Neural progenitor cell (in vitro differentiated cells): ENCODE data around the gene IQSEC3. TPM values are rescaled to one million over a fixed set of nuclear protein-coding genes. Genes with fewer than 3 reads are reported as not detected.

ENCODE experiments used
- DNase-seq: peaks from one replicate; pipeline ENCODE4 v3.0.0-alpha.2; 2016; ENCODE audit warnings: low spot score
- H2AFZ ChIP-seq: fragments of 200-600 bp; sonication (generic); replicated peaks from 2 replicates; pipeline ENCODE4 v1.6.1; 2016; ENCODE audit warnings: antibody characterized with exemption
- H3F3A ChIP-seq: fragments of 200-600 bp; sonication (generic); 2 replicates; pipeline ENCODE4 v1.6.1; 2016; ENCODE audit warnings: antibody characterized with exemption, low read depth
- H3K27ac ChIP-seq: fragments of 200-600 bp; sonication (generic); 2 replicates; pipeline ENCODE4 v1.5.1; 2016; ENCODE audit warnings: mild to moderate bottlenecking
- H3K27me3 ChIP-seq: fragments of 200-600 bp; sonication (generic); 2 replicates; pipeline ENCODE4 v1.6.1; 2016; ENCODE audit warnings: mild to moderate bottlenecking, moderate library complexity
- H3K36me3 ChIP-seq: fragments of 200-600 bp; sonication (generic); 2 replicates; pipeline ENCODE4 v1.5.1; 2016
- H3K4me1 ChIP-seq: fragments of 200-600 bp; sonication (generic); 2 replicates; pipeline ENCODE4 v1.6.1; 2016; ENCODE audit warnings: mixed run types
- H3K4me2 ChIP-seq: fragments of 200-600 bp; sonication (generic); 2 replicates; pipeline ENCODE4 v1.6.1; 2016
- H3K4me3 ChIP-seq: fragments of 200-600 bp; sonication (generic); 2 replicates; pipeline ENCODE4 v1.5.1; 2016
- H3K79me2 ChIP-seq: fragments of 200-600 bp; sonication (generic); 2 replicates; pipeline ENCODE4 v1.6.1; 2016; ENCODE audit warnings: low read depth
- H3K9ac ChIP-seq: fragments of 200-600 bp; sonication (generic); 2 replicates; pipeline ENCODE4 v1.6.1; 2016
- H3K9me3 ChIP-seq: fragments of 200-600 bp; sonication (generic); 2 replicates; pipeline ENCODE4 v1.5.1; 2016; ENCODE audit warnings: low read depth
- H4K20me1 ChIP-seq: fragments of 200-600 bp; sonication (generic); 2 replicates; pipeline ENCODE4 v1.6.1; 2016; ENCODE audit warnings: low read depth
- H3K27ac Mint-ChIP-seq: 3 replicates; pipeline ENCODE4 v1.8.0; 2021; ENCODE audit warnings: mixed read lengths
- H3K27me3 Mint-ChIP-seq: 2 replicates; pipeline ENCODE4 v1.8.0; 2022; ENCODE audit warnings: low read depth, mild to moderate bottlenecking, inconsistent platforms, moderate library complexity, mixed read lengths; ENCODE audit not compliant: insufficient read depth
- H3K36me3 Mint-ChIP-seq: 3 replicates; pipeline ENCODE4 v1.8.0; 2021; ENCODE audit warnings: mixed read lengths
- H3K4me1 Mint-ChIP-seq: 3 replicates; pipeline ENCODE4 v1.8.0; 2021; ENCODE audit warnings: mixed read lengths
- H3K4me3 Mint-ChIP-seq: 3 replicates; pipeline ENCODE4 v1.8.0; 2021; ENCODE audit warnings: mild to moderate bottlenecking, moderate library complexity, mixed read lengths
- H3K9me3 Mint-ChIP-seq: 3 replicates; pipeline ENCODE4 v1.8.0; 2020; ENCODE audit warnings: mixed read lengths
- CTCF ChIP-seq: fragments of 200-600 bp; sonication (generic); IDR thresholded peaks from 2 replicates; pipeline ENCODE4 v1.5.1; 2017; ENCODE audit warnings: antibody characterized with exemption, mild to moderate bottlenecking
- EZH2 ChIP-seq: fragments of 200-600 bp; sonication (generic); IDR thresholded peaks from 2 replicates; pipeline ENCODE4 v1.6.1; 2017; ENCODE audit warnings: antibody characterized with exemption, mild to moderate bottlenecking, moderate library complexity
- EZH2phosphoT487 ChIP-seq: fragments of 200-600 bp; sonication (generic); IDR thresholded peaks from 2 replicates; pipeline ENCODE4 v1.6.1; 2017; ENCODE audit warnings: antibody characterized with exemption
- total RNA-seq: library from RNA; depleted of rRNA; stranded (reverse); fragments of >200 nt; gene quantifications from 2 replicates; pipeline ENCODE4 v1.2.3, GENCODE V29; 2015; ENCODE audit warnings: low replicate concordance

Gene IQSEC3
- total RNA-seq, 1 donor from 2014 or later, result 0.09 TPM

GRCh38 chr12:108594-108993 is 42.0 kb downstream of the IQSEC3 start:
- Histone ChIP-seq H3K36me3 (no peaks in the 10 kb centered on the region), H3K27ac (no peak overlapping the region), H3K4me2 (no peak overlapping the region), H3F3A (peaks cover 26% of the 10 kb centered on the region), H4K20me1 (no peaks in the 10 kb centered on the region), H3K4me3 (no peak overlapping the region), H3K27me3 (no peaks in the 10 kb centered on the region), H3K79me2 (no peaks in the 10 kb centered on the region), H3K9ac (no peak overlapping the region), H3K4me1 (peaks cover 39% of the 10 kb centered on the region), H2AFZ (no peak overlapping the region), H3K9me3 (no peaks in the 10 kb centered on the region)
- TF ChIP-seq EZH2, result no peak
- no peak for TF ChIP-seq CTCF
- no peak for TF ChIP-seq EZH2phosphoT487
- Mint-ChIP-seq H3K4me3 (no peak overlapping the region), H3K27me3 (peaks cover 6% of the 10 kb centered on the region), H3K27ac (no peak overlapping the region), H3K4me1 (peaks cover 40% of the 10 kb centered on the region), H3K9me3 (no peaks in the 10 kb centered on the region), H3K36me3 (no peaks in the 10 kb centered on the region)
- DNase-seq, result no peak

DNA sequence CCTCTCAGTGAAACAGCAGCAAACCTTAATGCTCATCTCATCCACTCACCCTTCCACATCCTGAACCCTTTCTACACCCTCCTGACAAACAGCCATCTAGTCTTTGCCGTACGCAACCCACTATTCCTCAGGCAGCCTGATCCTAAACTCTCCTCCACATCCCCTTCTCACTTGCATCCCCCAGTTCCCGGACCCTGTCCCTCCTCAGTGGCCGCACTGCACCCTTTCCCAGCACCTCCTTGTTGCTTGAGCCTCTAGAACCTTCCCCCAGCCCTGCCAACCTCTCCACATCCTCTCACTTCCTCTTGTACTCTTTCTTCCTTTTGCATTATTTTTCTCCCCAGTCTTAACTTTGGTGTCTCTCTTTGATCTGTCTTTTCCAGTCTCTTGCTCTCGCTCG is 42.9 kb downstream of the IQSEC3 start:
- Histone ChIP-seq H3K4me1 (peaks cover 36% of the 10 kb centered on the region), H3K79me2 (no peaks in the 10 kb centered on the region), H3K27me3 (no peaks in the 10 kb centered on the region), H2AFZ (peak overlapping the region; percentile 92), H3K4me3 (no peak overlapping the region), H3K4me2 (peak overlapping the region; percentile 56), H4K20me1 (no peaks in the 10 kb centered on the region), H3K27ac (peak overlapping the region; percentile 87), H3K9me3 (no peaks in the 10 kb centered on the region), H3F3A (peaks cover 21% of the 10 kb centered on the region), H3K9ac (no peak overlapping the region), H3K36me3 (no peaks in the 10 kb centered on the region)
- Mint-ChIP-seq H3K4me1 (peaks cover 39% of the 10 kb centered on the region), H3K4me3 (no peak overlapping the region), H3K27ac (peak overlapping the region; percentile 19), H3K36me3 (no peaks in the 10 kb centered on the region), H3K27me3 (peaks cover 6% of the 10 kb centered on the region), H3K9me3 (no peaks in the 10 kb centered on the region)
- no peak for TF ChIP-seq EZH2phosphoT487
- no peak for TF ChIP-seq CTCF
- no peak for TF ChIP-seq EZH2
- no peak for DNase-seq

DNA sequence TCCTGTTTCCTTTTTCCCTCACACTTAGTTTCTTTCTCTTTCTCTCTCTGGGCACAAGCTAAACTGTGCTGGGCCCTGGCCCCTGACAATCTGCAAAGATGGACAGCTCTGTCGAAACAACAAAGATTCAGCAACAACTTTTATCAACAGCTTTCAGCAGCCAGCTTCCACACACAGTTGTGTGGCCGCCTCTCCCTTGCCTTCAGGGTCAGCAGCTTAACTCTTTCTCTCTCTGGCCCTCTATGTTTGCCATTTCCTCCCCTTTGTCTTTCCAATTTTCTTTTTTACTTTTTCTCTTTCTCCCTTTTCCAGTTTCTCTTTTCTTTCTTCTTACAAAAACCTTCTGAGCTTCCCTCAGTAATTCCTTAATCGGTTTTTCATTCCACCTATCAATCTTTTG is 43.3 kb downstream of the IQSEC3 start:
- Histone ChIP-seq H3K4me1 (peaks cover 32% of the 10 kb centered on the region), H3K9me3 (no peaks in the 10 kb centered on the region), H3K27me3 (no peaks in the 10 kb centered on the region), H3F3A (peaks cover 19% of the 10 kb centered on the region), H3K4me3 (no peak overlapping the region), H3K9ac (no peak overlapping the region), H3K36me3 (no peaks in the 10 kb centered on the region), H2AFZ (peak overlapping the region; percentile 92), H3K4me2 (peak overlapping the region; percentile 56), H4K20me1 (no peaks in the 10 kb centered on the region), H3K27ac (peak overlapping the region; percentile 87), H3K79me2 (no peaks in the 10 kb centered on the region)
- Mint-ChIP-seq H3K27ac (peak overlapping the region; percentile 19), H3K9me3 (no peaks in the 10 kb centered on the region), H3K27me3 (peaks cover 6% of the 10 kb centered on the region), H3K36me3 (no peaks in the 10 kb centered on the region), H3K4me3 (no peak overlapping the region), H3K4me1 (peaks cover 39% of the 10 kb centered on the region)
- no peak for DNase-seq
- no peak for TF ChIP-seq CTCF
- no peak for TF ChIP-seq EZH2phosphoT487
- no peak for TF ChIP-seq EZH2
